GM10266 (cell line): ENCODE results near the gene ROGDI.

Source experiments
- DNase-seq: peaks from one replicate; pipeline ENCODE4 v3.0.0; 2012; ENCODE audit errors: extremely low spot score
- CTCF ChIP-seq: IDR thresholded peaks from 2 replicates; pipeline ENCODE4 v1.5.1; 2012; ENCODE audit warnings: mild to moderate bottlenecking, low read depth; ENCODE audit not compliant: control insufficient read depth, insufficient read depth; ENCODE audit errors: missing control alignments

Gene ROGDI

GRCh38 chr16:4796982-4797804 is 5.2 kb downstream of the ROGDI start:
- no peak for DNase-seq
- no peak for TF ChIP-seq CTCF

GRCh38 chr16:4795828-4796572 is 6.4 kb downstream of the ROGDI start:
- TF ChIP-seq CTCF, result no peak
- DNase-seq, result no peak

GRCh38 chr16:4795181-4795827 is 7.1 kb downstream of the ROGDI start, which contains the start of gene SMIM22:
Gene SMIM22 (plus strand): TSS chr16:4795369. CDS start chr16:4795735, 366 bp downstream.
- TF ChIP-seq CTCF, result no peak
- DNase-seq, result no peak

GRCh38 chr16:4792951-4793513 is 9.4 kb downstream of the ROGDI start:
- no peak for DNase-seq

GRCh38 chr16:4790871-4791270 is 11.6 kb downstream of the ROGDI start:
- no peak for TF ChIP-seq CTCF

More at GRCh38 chr16:4792951-4793513, 9.4 kb downstream of the ROGDI start:
- TF ChIP-seq CTCF, result no peak

GRCh38 chr16:4790261-4790660 is 12.2 kb downstream of the ROGDI start:
- no peak for TF ChIP-seq CTCF
- DNase-seq, result no peak

More at GRCh38 chr16:4790871-4791270, 11.6 kb downstream of the ROGDI start:
- no peak for DNase-seq
